ENCODE data around the gene PRG3. TPM values are rescaled to one million over a fixed set of nuclear protein-coding genes. Genes with fewer than 3 reads are reported as not detected.
"Not testable (repeated sequence)": the region's sequence is repeated elsewhere in the genome, so short reads cannot be mapped to it uniquely, and the experiment has no call there.

Gene PRG3
- total RNA-seq, 1 donor from 2014 or later = not detected

- Histone ChIP-seq H3K4me3 (ENCODE audit: low read depth, low read length) (no peak overlapping the region), H3K36me3 (ENCODE audit: control insufficient read depth, insufficient read depth, low read length) (peaks cover 2% of the 10 kb centered on the region), H3K27me3 (ENCODE audit: control insufficient read depth, insufficient read depth, low read length) (no peaks in the 10 kb centered on the region)
- no peak for TF ChIP-seq CTCF (IDR thresholded peaks at IDR 0.05; ENCODE audit: insufficient read depth, low read length, poor library complexity, severe bottlenecking)
- DNase-seq (ENCODE audit: low read depth) = no peak
Measured at GRCh38 chr11:57407941-57408475, 27.1 kb upstream of the PRG3 start.

- Histone ChIP-seq H3K36me3 (ENCODE audit: control insufficient read depth, insufficient read depth, low read length) (peaks cover 2% of the 10 kb centered on the region), H3K4me3 (ENCODE audit: low read depth, low read length) (no peak overlapping the region), H3K27me3 (ENCODE audit: control insufficient read depth, insufficient read depth, low read length) (no peaks in the 10 kb centered on the region)
- DNase-seq (ENCODE audit: low read depth) = no peak
- TF ChIP-seq CTCF (IDR thresholded peaks at IDR 0.05; ENCODE audit: insufficient read depth, low read length, poor library complexity, severe bottlenecking) = no peak
Measured at GRCh38 chr11:57407010-57407920, 26.3 kb upstream of the PRG3 start.

GRCh38 chr11:57406337-57406904 is 25.5 kb upstream of the PRG3 start:
- H3K27me3 ChIP-seq (ENCODE audit: control insufficient read depth, insufficient read depth, low read length) = no peaks in the 10 kb centered on the region
- peak; percentile 80 for DNase-seq (ENCODE audit: low read depth)
- H3K4me3 ChIP-seq (ENCODE audit: low read depth, low read length) = no peak overlapping the region
- no peak for TF ChIP-seq CTCF (IDR thresholded peaks at IDR 0.05; ENCODE audit: insufficient read depth, low read length, poor library complexity, severe bottlenecking)
- H3K36me3 ChIP-seq (ENCODE audit: control insufficient read depth, insufficient read depth, low read length) = peaks cover 2% of the 10 kb centered on the region

GRCh38 chr11:57405271-57405860 is 24.4 kb upstream of the PRG3 start:
- Histone ChIP-seq H3K27me3 (ENCODE audit: control insufficient read depth, insufficient read depth, low read length) (no peaks in the 10 kb centered on the region), H3K36me3 (ENCODE audit: control insufficient read depth, insufficient read depth, low read length) (peaks cover 2% of the 10 kb centered on the region), H3K4me3 (ENCODE audit: low read depth, low read length) (no peak overlapping the region)
- no peak for TF ChIP-seq CTCF (IDR thresholded peaks at IDR 0.05; ENCODE audit: insufficient read depth, low read length, poor library complexity, severe bottlenecking)
- DNase-seq (ENCODE audit: low read depth) = no peak

- H3K4me3 ChIP-seq (ENCODE audit: low read depth, low read length) = no peak overlapping the region
- no peak for DNase-seq (ENCODE audit: low read depth)
- no peaks in the 10 kb centered on the region for H3K27me3 ChIP-seq (ENCODE audit: control insufficient read depth, insufficient read depth, low read length)
- TF ChIP-seq CTCF (IDR thresholded peaks at IDR 0.05; ENCODE audit: insufficient read depth, low read length, poor library complexity, severe bottlenecking) = no peak
- peaks cover 2% of the 10 kb centered on the region for H3K36me3 ChIP-seq (ENCODE audit: control insufficient read depth, insufficient read depth, low read length)
Measured at GRCh38 chr11:57403802-57404147, 22.8 kb upstream of the PRG3 start.

- H3K36me3 ChIP-seq (ENCODE audit: control insufficient read depth, insufficient read depth, low read length); H3K4me3 ChIP-seq (ENCODE audit: low read depth, low read length); H3K27me3 ChIP-seq (ENCODE audit: control insufficient read depth, insufficient read depth, low read length); DNase-seq (ENCODE audit: low read depth): not testable (repeated sequence)
Measured at GRCh38 chr11:57403003-57403801, 22.3 kb upstream of the PRG3 start.

All from kidney epithelial cell (primary cell).